Muscle layer of duodenum (tissue), 2 donors: ENCODE results near the gene C1RL.

Experiments
- H3K27ac ChIP-seq: one replicate; pipeline ENCODE4 v1.7.0; 2013; ENCODE audit warnings: mild to moderate bottlenecking, low read length
- H3K27me3 ChIP-seq: one replicate; pipeline ENCODE4 v1.7.0; 2013; ENCODE audit warnings: low read depth, mild to moderate bottlenecking, control low read depth, low read length
- H3K36me3 ChIP-seq, 2 donors: one replicate each; pipeline ENCODE4 v1.7.0; 2013; ENCODE audit warnings: low read length in 2 of 2, control low read depth in 1 of 2, mild to moderate bottlenecking in 1 of 2; ENCODE audit not compliant: insufficient read depth in 2 of 2, control insufficient read depth in 1 of 2
- H3K4me1 ChIP-seq, 2 donors: one replicate each; pipeline ENCODE4 v1.7.0; 2013; ENCODE audit warnings: low read length in 2 of 2, mild to moderate bottlenecking in 2 of 2, control low read depth in 1 of 2, moderate library complexity in 1 of 2; ENCODE audit not compliant: insufficient read depth in 2 of 2, control insufficient read depth in 1 of 2
- H3K4me3 ChIP-seq, 2 donors: one replicate each; pipeline ENCODE4 v1.7.0; 2013; ENCODE audit warnings: low read length in 2 of 2, low read depth in 1 of 2, mild to moderate bottlenecking in 1 of 2
- H3K9me3 ChIP-seq, 2 donors: one replicate each; pipeline ENCODE4 v1.7.0; 2013; ENCODE audit warnings: low read length in 2 of 2, control low read depth in 1 of 2, mild to moderate bottlenecking in 1 of 2; ENCODE audit not compliant: control insufficient read depth in 1 of 2
- donor health status: healthy.

C1RL gene

GRCh38 chr12:7068994-7069346 lies 40.0 kb downstream of the C1RL start:
- Histone ChIP-seq H3K4me1 (no peaks in the 10 kb centered on the region), H3K27ac (no peak overlapping the region)

DNA sequence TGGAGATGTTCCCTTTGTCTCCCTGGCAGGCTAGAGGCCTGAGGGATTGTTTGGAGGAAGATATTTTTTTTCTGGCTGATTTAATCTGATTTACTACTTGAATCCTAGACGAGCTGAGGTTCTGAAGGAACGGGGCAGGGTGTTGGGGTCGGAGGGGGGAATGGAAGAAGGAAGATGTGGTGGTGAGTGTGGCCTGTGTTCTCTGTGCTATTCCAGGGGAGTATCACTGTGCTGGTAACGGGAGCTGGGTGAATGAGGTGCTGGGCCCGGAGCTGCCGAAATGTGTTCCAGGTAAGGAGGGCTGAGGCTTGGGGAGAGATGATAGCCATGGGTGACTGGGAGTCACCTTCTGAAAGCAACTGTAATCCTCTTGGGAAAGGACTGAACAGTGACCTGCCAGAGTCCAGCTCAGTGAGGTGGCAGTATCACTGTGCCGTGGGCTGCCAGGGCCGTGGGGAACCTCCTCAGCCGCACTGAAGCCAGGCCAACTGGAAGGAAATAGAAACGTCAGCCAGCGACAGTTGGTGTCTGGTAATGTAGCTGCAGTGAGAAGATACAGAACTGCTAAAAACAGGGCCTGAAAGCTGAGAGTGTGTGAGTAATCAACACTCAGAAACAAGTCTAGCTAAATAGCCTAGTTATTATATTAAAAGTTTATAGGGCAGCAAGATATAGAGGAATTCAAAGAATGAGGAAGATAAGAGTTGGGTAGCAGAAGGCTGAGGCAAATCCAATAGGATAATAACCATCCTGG lies 40.6 kb downstream of the C1RL start:
- Histone ChIP-seq H3K4me3 (no peak overlapping the region), H3K27me3 (no peaks in the 10 kb centered on the region), H3K36me3 (peaks cover 29 to 54% of the 10 kb centered on the region in 2 donors), H3K27ac (no peak overlapping the region), H3K4me1 (peaks cover 0 to 3% of the 10 kb centered on the region in 2 donors), H3K9me3 (no peaks in the 10 kb centered on the region)

More at GRCh38 chr12:7068994-7069346, 40.0 kb downstream of the C1RL start:
- no peaks in the 10 kb centered on the region for H3K27me3 ChIP-seq
- no peaks in the 10 kb centered on the region for H3K9me3 ChIP-seq
- H3K36me3 ChIP-seq, result peaks cover 29 to 52% of the 10 kb centered on the region in 2 donors
- no peak overlapping the region for H3K4me3 ChIP-seq

DNA sequence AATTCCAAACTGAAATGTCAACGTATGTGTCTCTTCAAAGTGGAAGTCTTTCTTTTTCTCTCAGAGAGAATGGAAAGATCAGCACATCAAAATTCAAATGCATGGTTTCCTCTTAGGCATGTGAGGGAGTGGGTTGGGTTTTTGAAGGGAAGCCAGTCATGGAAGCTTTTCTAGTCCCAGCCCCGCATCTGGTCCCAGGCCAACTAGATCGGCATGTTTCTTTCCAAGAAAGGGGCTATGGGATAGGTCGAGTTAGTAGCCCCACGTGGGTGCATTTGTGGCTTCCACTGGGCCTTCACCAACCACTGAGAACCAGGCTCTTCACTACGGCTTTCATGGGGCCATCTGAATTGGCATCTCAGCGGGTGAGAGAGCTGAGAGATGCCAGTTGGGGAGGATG lies 41.9 kb downstream of the C1RL start:
- Histone ChIP-seq H3K27me3 (no peaks in the 10 kb centered on the region), H3K4me3 (no peak overlapping the region), H3K9me3 (no peaks in the 10 kb centered on the region), H3K4me1 (peaks cover 0 to 9% of the 10 kb centered on the region in 2 donors), H3K27ac (no peak overlapping the region), H3K36me3 (peaks cover 29 to 55% of the 10 kb centered on the region in 2 donors)

DNA sequence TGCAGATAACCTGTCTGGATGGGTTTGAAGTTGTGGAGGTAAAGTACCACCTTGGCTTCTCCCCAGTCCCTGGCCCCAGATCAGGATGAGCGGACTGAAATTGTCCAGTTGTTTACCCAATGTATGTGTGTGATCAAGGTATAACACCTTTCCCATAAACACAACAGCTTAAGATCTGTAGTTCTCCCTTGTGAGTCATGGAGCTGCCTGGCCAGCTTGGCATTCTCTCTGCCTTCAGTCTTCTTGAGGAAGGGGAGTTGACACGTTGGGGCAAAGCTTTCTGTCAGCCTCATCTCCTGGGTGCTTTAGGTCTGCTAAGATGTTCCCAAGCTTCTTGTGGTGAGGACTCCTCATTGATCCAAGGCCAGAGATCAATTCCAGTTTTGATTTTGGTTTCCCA lies 42.4 kb downstream of the C1RL start:
- no peak overlapping the region for H3K27ac ChIP-seq
- no peak overlapping the region for H3K4me3 ChIP-seq
- H3K9me3 ChIP-seq, result no peaks in the 10 kb centered on the region
- no peaks in the 10 kb centered on the region for H3K27me3 ChIP-seq
- peaks cover 29 to 55% of the 10 kb centered on the region in 2 donors for H3K36me3 ChIP-seq
- peaks cover 0 to 10% of the 10 kb centered on the region in 2 donors for H3K4me1 ChIP-seq

GRCh38 chr12:7065073-7065623 lies 43.9 kb downstream of the C1RL start:
- Histone ChIP-seq H3K4me1 (peaks cover 0 to 10% of the 10 kb centered on the region in 2 donors), H3K36me3 (peaks cover 26 to 52% of the 10 kb centered on the region in 2 donors), H3K4me3 (no peak overlapping the region), H3K9me3 (no peaks in the 10 kb centered on the region), H3K27ac (no peak overlapping the region), H3K27me3 (no peaks in the 10 kb centered on the region)

DNA sequence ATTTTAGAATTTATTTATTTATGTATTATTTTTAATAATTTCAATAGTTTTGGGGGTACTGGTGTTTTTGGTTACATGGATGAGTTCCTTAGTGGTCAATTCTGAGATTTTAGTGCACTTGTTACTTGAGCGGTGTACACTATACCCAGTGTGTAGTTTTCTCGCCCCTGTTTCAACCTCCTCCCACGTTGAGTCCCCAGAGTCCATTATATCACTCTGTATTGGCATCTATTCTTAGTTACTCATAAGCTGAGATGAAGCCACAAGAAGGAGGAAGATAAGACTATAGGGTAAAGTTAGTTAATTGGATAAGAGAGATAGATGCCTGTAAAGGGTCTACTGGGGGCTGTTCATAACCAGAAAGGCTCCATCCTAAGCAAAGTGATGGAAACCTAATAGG lies 44.5 kb downstream of the C1RL start:
- Histone ChIP-seq H3K9me3 (no peaks in the 10 kb centered on the region), H3K4me3 (no peak overlapping the region), H3K36me3 (peaks cover 26 to 46% of the 10 kb centered on the region in 2 donors), H3K4me1 (peaks cover 0 to 10% of the 10 kb centered on the region in 2 donors), H3K27ac (no peak overlapping the region), H3K27me3 (no peaks in the 10 kb centered on the region)

DNA sequence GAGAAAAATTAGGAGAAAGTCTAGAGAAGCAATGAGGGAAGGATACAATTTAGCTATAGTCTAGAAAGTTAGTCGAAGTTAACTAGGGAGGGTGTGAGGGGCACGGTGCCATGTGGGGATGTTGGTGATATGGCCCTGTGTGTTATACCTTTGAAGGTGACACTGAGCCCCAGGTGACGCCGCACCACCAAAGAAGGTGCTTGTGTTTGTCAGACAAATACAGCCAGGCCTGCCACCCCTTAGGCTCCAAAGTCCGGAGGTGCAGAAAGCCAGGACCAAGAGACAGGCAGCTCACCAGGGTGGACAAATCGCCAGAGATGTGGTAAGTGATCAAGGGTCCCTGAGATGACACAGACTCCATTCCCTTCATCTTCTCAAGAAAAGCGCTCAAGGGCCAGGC lies 47.4 kb downstream of the C1RL start:
- no peaks in the 10 kb centered on the region for H3K9me3 ChIP-seq
- H3K4me1 ChIP-seq, result peaks cover 0 to 10% of the 10 kb centered on the region in 2 donors
- H3K4me3 ChIP-seq, result peak overlapping the region; percentile 62 to 63
- H3K27ac ChIP-seq, result peak overlapping the region; percentile 86
- H3K27me3 ChIP-seq, result no peaks in the 10 kb centered on the region
- H3K36me3 ChIP-seq, result peaks cover 11 to 26% of the 10 kb centered on the region in 2 donors

- no peaks in the 10 kb centered on the region for H3K9me3 ChIP-seq
- H3K27ac ChIP-seq, result peak overlapping the region; percentile 86
- peaks cover 0 to 10% of the 10 kb centered on the region in 2 donors for H3K4me1 ChIP-seq
- peaks cover 7 to 22% of the 10 kb centered on the region in 2 donors for H3K36me3 ChIP-seq
- H3K27me3 ChIP-seq, result no peaks in the 10 kb centered on the region
- peak overlapping the region; percentile 62 to 63 for H3K4me3 ChIP-seq
Observed at GRCh38 chr12:7061138-7061537, 47.9 kb downstream of the C1RL start.

GRCh38 chr12:7060353-7060954 lies 48.6 kb downstream of the C1RL start, which contains the start of gene C1S:
C1S (plus strand) TSS chr12:7060718; CDS start chr12:7061913, 1,195 bp downstream.
- H3K27ac ChIP-seq, result peak within 1 kb of the TSS; percentile 86
- H3K4me3 ChIP-seq, result peak within 1 kb of the TSS; percentile 62 to 63

GRCh38 chr12:7059780-7060179 lies 49.2 kb downstream of the C1RL start:
- no peaks in the 10 kb centered on the region for H3K9me3 ChIP-seq
- H3K4me3 ChIP-seq, result no peak overlapping the region
- peak overlapping the region; percentile 43 for H3K27ac ChIP-seq
- no peaks in the 10 kb centered on the region for H3K27me3 ChIP-seq
- peaks cover 0 to 10% of the 10 kb centered on the region in 2 donors for H3K36me3 ChIP-seq
- H3K4me1 ChIP-seq, result peaks cover 0 to 10% of the 10 kb centered on the region in 2 donors

More at GRCh38 chr12:7060353-7060954, 48.6 kb downstream of the C1RL start, which contains the start of gene C1S:
- peaks cover 0 to 15% of the 10 kb centered on the region in 2 donors for H3K36me3 ChIP-seq
- no peaks in the 10 kb centered on the region for H3K27me3 ChIP-seq
- H3K4me1 ChIP-seq, result peaks cover 0 to 10% of the 10 kb centered on the region in 2 donors
- no peaks in the 10 kb centered on the region for H3K9me3 ChIP-seq

DNA sequence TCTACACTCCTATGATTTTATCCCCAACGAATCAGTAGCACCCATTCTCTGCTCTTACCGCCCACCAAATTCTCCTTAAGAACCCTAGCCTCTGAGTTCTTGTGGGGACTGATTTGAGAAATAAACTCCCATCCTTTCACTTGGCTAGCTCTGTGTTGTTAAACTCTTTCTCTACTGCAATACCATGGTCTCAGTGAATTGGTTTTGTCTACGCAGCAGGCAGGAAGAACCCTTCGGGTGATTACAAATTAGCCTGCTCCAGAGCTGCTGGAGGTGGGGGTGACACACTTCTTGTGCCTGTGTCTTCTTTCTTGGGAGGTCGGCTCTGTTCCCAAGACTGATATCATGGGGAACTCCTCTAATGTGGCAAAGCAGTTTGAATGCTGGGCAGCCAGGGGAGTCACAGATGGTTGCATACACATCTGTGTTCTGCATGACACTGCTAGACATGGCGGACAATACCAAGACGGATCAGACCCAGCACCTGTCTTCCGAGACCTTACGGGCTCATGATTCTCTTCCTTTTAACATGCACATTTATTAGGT lies 50.1 kb downstream of the C1RL start:
- no peak overlapping the region for H3K4me3 ChIP-seq
- H3K27ac ChIP-seq, result no peak overlapping the region
- no peaks in the 10 kb centered on the region for H3K27me3 ChIP-seq
- no peaks in the 10 kb centered on the region for H3K9me3 ChIP-seq
- H3K36me3 ChIP-seq, result peaks cover 0 to 8% of the 10 kb centered on the region in 2 donors
- H3K4me1 ChIP-seq, result peaks cover 0 to 10% of the 10 kb centered on the region in 2 donors
